CD4-positive, alpha-beta T cell (primary cell): ENCODE measurements around the gene KCNE1. TPM values are rescaled to one million over a fixed set of nuclear protein-coding genes. Genes with fewer than 3 reads are reported as not detected.

Experiments
- ATAC-seq: fragments of 200-7000 bp; cut with Tn5 transposase; one replicate; pipeline ENCODE4 v1.10.0; 2022; ENCODE audit warnings: mild to moderate bottlenecking; ENCODE audit not compliant: poor library complexity
- CTCF ChIA-PET: fragments of 350-600 bp; sonication (Branson Sonifier 250); formaldehyde crosslinking; loops from one replicate; lab custom pipeline; 2021; ENCODE audit warnings: antibody characterized with exemption, inconsistent platforms; lab: Charles Lee
- POLR2A ChIA-PET: fragments of 350-600 bp; sonication (Branson Sonifier 250); formaldehyde crosslinking; loops from one replicate; lab custom pipeline; 2021; ENCODE audit warnings: antibody characterized with exemption, inconsistent platforms; lab: Charles Lee
- DNase-seq, 14 experiments: peaks; one replicate each; pipeline ENCODE4 v3.0.0-alpha.2; 2013 to 2020; ENCODE audit warnings: mixed read lengths in 2 of 14
- H3K27ac ChIP-seq, 2 donors: one replicate each; pipeline versions ENCODE4 v1.5.1 to v1.7.0; 2013; ENCODE audit warnings: low read length in 2 of 2, low read depth in 1 of 2, mild to moderate bottlenecking in 1 of 2
- H3K27me3 ChIP-seq, 2 experiments: 1 replicate in 1 of 2; 2 replicates in 1 of 2; pipeline versions ENCODE4 v1.6.1 to v1.7.0; 2013; ENCODE audit warnings: low read length in 2 of 2, control low read depth in 1 of 2, mild to moderate bottlenecking in 1 of 2, moderate library complexity in 1 of 2; ENCODE audit not compliant: insufficient read depth in 2 of 2, control insufficient read depth in 1 of 2
- H3K36me3 ChIP-seq: one replicate; pipeline ENCODE4 v1.6.1; 2013; ENCODE audit warnings: low read length, control low read depth; ENCODE audit not compliant: insufficient read depth
- H3K4me1 ChIP-seq: one replicate; pipeline ENCODE4 v1.6.1; 2013; ENCODE audit warnings: low read length, control low read depth; ENCODE audit not compliant: insufficient read depth
- H3K4me3 ChIP-seq: one replicate; pipeline ENCODE4 v1.5.1; 2013; ENCODE audit warnings: mild to moderate bottlenecking, low read length, moderate library complexity
- H3K9me3 ChIP-seq, 2 experiments: 1 replicate in 1 of 2; 2 replicates in 1 of 2; pipeline versions ENCODE4 v1.6.1 to v1.7.0; 2013; ENCODE audit warnings: low read length in 2 of 2, mild to moderate bottlenecking in 2 of 2, control low read depth in 1 of 2, moderate library complexity in 1 of 2; ENCODE audit not compliant: control insufficient read depth in 1 of 2, insufficient read depth in 1 of 2
- H3K27ac Mint-ChIP-seq: one replicate; pipeline ENCODE4 v1.8.0; 2020; ENCODE audit warnings: mixed read lengths
- H3K27me3 Mint-ChIP-seq: one replicate; pipeline ENCODE4 v1.8.0; 2021; ENCODE audit warnings: mixed read lengths
- H3K36me3 Mint-ChIP-seq: one replicate; pipeline ENCODE4 v1.8.0; 2021; ENCODE audit warnings: low read depth, mixed read lengths
- H3K4me1 Mint-ChIP-seq: one replicate; pipeline ENCODE4 v1.8.0; 2021; ENCODE audit warnings: low read depth, mixed read lengths
- H3K4me3 Mint-ChIP-seq: one replicate; pipeline ENCODE4 v1.8.0; 2020; ENCODE audit warnings: mild to moderate bottlenecking, mixed read lengths
- H3K9me3 Mint-ChIP-seq: one replicate; pipeline ENCODE4 v1.8.0; 2020; ENCODE audit warnings: mixed read lengths
- CTCF ChIP-seq: fragments of 200-600 bp; IDR thresholded peaks from one replicate; pipeline ENCODE4 v1.8.0; 2022; ENCODE audit warnings: antibody characterized with exemption, mild to moderate bottlenecking
- intact Hi-C, 2 experiments: fragments of 100-400 bp; cut with DNase I in 1 of 2; cut with micrococcal nuclease in 1 of 2; formaldehyde crosslinking; loops; one replicate each; pipeline versions ENCODE4 v1.15.1 to v1.9.0; 2023 to 2025; cut with DNase I, micrococcal nuclease
- polyA plus RNA-seq, 2 donors: library from polyadenylated mRNA; unstranded; fragments of 120-200 nt; gene quantifications; one replicate each; pipeline ENCODE4 v1.2.1, GENCODE V29; 2013
- total RNA-seq, 174 experiments: library from RNA in 2 of 174; stranded (reverse) in 2 of 174; gene quantifications; one replicate each; pipeline ENCODE4 v1.2.3 and lab custom pipeline; 2021 to 2026

The KCNE1 gene
- not detected for total RNA-seq
- 0.61 TPM for polyA plus RNA-seq (2013, experiment 1 of 2)
- 0.59 TPM for polyA plus RNA-seq (2013, experiment 2 of 2)
- total RNA-seq (lab: John Stamatoyannopoulos, UW): 0 to 1.0 (median 0.14) reads per million in 172 experiments

GRCh38 chr21:34511787-34512455, at the start of gene KCNE1:
KCNE1 (minus strand) TSS chr21:34512210; CDS start chr21:34449634, 62,576 bp downstream.
- peak within 1 kb of the TSS in 1 of 2 donors; percentile 22 for H3K27ac ChIP-seq
- POLR2A ChIA-PET: no interaction called here
- Mint-ChIP-seq H3K27ac (no peak within 1 kb of the TSS), H3K27me3 (no peaks in the 10 kb centered on the region), H3K4me1 (no peaks in the 10 kb centered on the region), H3K9me3 (no peaks in the 10 kb centered on the region), H3K4me3 (no peak within 1 kb of the TSS), H3K36me3 (no peaks in the 10 kb centered on the region)
- no peaks in the 10 kb centered on the region for H3K36me3 ChIP-seq
- ATAC-seq: no peak
- no peaks in the 10 kb centered on the region for H3K9me3 ChIP-seq
- peak in 3 of 14 experiments; percentile 20 to 59 (median 50) for DNase-seq
- intact Hi-C loops: no loop called here
- no peak for TF ChIP-seq CTCF
- no peaks in the 10 kb centered on the region for H3K27me3 ChIP-seq
- CTCF ChIA-PET: no interaction called here
- H3K4me1 ChIP-seq: no peaks in the 10 kb centered on the region
- no peak within 1 kb of the TSS for H3K4me3 ChIP-seq

- no peaks in the 10 kb centered on the region for H3K36me3 Mint-ChIP-seq
- CTCF ChIA-PET: no interaction called here
Observed at GRCh38 chr21:34561806-34562205, 49.8 kb upstream of the KCNE1 start.

DNA sequence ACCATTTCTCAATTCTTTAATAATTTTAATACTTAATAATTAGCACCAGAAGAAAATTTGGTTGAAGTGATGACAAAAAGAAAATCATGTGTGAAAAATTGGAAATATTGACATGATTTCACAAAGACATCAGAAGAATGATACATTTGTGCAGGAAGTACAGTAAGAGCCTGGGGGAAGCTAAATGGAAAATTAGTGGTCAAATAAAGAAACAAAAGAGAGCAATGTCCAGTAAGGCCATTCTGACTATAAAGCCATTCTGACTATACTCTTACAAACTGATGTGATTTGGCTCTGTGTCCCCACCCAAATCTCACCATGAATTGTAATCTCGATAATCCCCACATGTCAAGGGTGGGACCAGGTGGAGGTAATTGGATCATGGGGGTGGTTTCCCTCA, 48.6 kb upstream of the KCNE1 start:
- Mint-ChIP-seq H3K9me3 (no peaks in the 10 kb centered on the region), H3K36me3 (no peaks in the 10 kb centered on the region), H3K4me1 (no peaks in the 10 kb centered on the region), H3K4me3 (no peak overlapping the region), H3K27ac (no peak overlapping the region), H3K27me3 (no peaks in the 10 kb centered on the region)
- ChIA-PET CTCF (no interaction called here), POLR2A (no interaction called here)
- H3K4me3 ChIP-seq: no peak overlapping the region
- peaks cover 0 to 2% of the 10 kb centered on the region in 2 experiments for H3K9me3 ChIP-seq
- intact Hi-C loops: no loop called here
- TF ChIP-seq CTCF: no peak
- no peaks in the 10 kb centered on the region for H3K27me3 ChIP-seq
- no peaks in the 10 kb centered on the region for H3K4me1 ChIP-seq
- no peaks in the 10 kb centered on the region for H3K36me3 ChIP-seq
- DNase-seq: no peak
- H3K27ac ChIP-seq: no peak overlapping the region
- ATAC-seq: no peak

More at GRCh38 chr21:34561806-34562205, 49.8 kb upstream of the KCNE1 start:
- ATAC-seq (no peak), DNase-seq (no peak)
- Histone ChIP-seq H3K27me3 (no peaks in the 10 kb centered on the region), H3K9me3 (no peaks in the 10 kb centered on the region), H3K27ac (no peak overlapping the region), H3K4me3 (no peak overlapping the region), H3K4me1 (no peaks in the 10 kb centered on the region), H3K36me3 (no peaks in the 10 kb centered on the region)
- no peak for TF ChIP-seq CTCF
- H3K27ac Mint-ChIP-seq: no peak overlapping the region
- H3K27me3 Mint-ChIP-seq: no peaks in the 10 kb centered on the region
- POLR2A ChIA-PET: no interaction called here
- H3K4me3 Mint-ChIP-seq: no peak overlapping the region
- no peaks in the 10 kb centered on the region for H3K9me3 Mint-ChIP-seq
- no peaks in the 10 kb centered on the region for H3K4me1 Mint-ChIP-seq
- intact Hi-C loops: no loop called here
